ENCODE measurements around the gene NGDN.
A peak's percentile ranks its signal among the peaks of the same experiment; 100 is the strongest.
"Not testable (repeated sequence)": the region's sequence is repeated elsewhere in the genome, so short reads cannot be mapped to it uniquely, and the experiment has no call there.

Gene NGDN

GRCh38 chr14:23469127-23469905 is at the start of gene NGDN:
Gene NGDN (plus strand): TSS chr14:23469703. CDS start chr14:23469716, 13 bp downstream.
- DNase-seq: peak; percentile 73 to 84 (median 80)

- DNase-seq: no peak
Observed at GRCh38 chr14:23421594-23421993, 47.9 kb upstream of the NGDN start.

GRCh38 chr14:23423657-23424056 is 45.8 kb upstream of the NGDN start:
- DNase-seq: no peak

- DNase-seq: no peak
Observed at GRCh38 chr14:23425169-23425568, 44.3 kb upstream of the NGDN start.

GRCh38 chr14:23425798-23426197 is 43.7 kb upstream of the NGDN start:
- not testable (repeated sequence) for DNase-seq

GRCh38 chr14:23428686-23429495 is 40.6 kb upstream of the NGDN start:
- DNase-seq: no peak

- no peak for DNase-seq
Observed at GRCh38 chr14:23430016-23430722, 39.3 kb upstream of the NGDN start.

GRCh38 chr14:23430723-23431085 is 38.8 kb upstream of the NGDN start:
- DNase-seq: no peak

- DNase-seq: no peak
Observed at GRCh38 chr14:23431486-23431885, 38.0 kb upstream of the NGDN start.

GRCh38 chr14:23432102-23432925 is 37.2 kb upstream of the NGDN start:
- no peak for DNase-seq

- DNase-seq: no peak
Observed at GRCh38 chr14:23432946-23433345, 36.6 kb upstream of the NGDN start.

- no peak for DNase-seq
Observed at GRCh38 chr14:23433457-23433856, 36.0 kb upstream of the NGDN start.

- no peak for DNase-seq
Observed at GRCh38 chr14:23434488-23435222, 34.8 kb upstream of the NGDN start.

- no peak for DNase-seq
Observed at GRCh38 chr14:23435543-23436326, 33.8 kb upstream of the NGDN start, which contains the start of gene MYH7. Gene MYH7 (minus strand): TSS chr14:23435660. CDS start chr14:23433732, 1,928 bp downstream.

- DNase-seq: no peak
Observed at GRCh38 chr14:23436327-23437132, 33.0 kb upstream of the NGDN start.

GRCh38 chr14:23437133-23438100 is 32.1 kb upstream of the NGDN start:
- DNase-seq: no peak

GRCh38 chr14:23438101-23438971 is 31.2 kb upstream of the NGDN start:
- DNase-seq: no peak

All from activated CD4-positive, CD25-positive, alpha-beta regulatory T cell (primary cell).